ENCODE measurements around the gene CD40. TPM values are rescaled to one million over a fixed set of nuclear protein-coding genes. Genes with fewer than 3 reads are reported as not detected.

The CD40 gene
- total RNA-seq, 1 experiment from 2014 or later = 7.8 TPM

- H3K4me1 Mint-ChIP-seq = peaks cover 35 to 42% of the 10 kb centered on the region in 2 experiments
- H3K36me3 Mint-ChIP-seq (ENCODE audit: insufficient read depth in 1 of 3, low read depth in 3 of 3) = no peaks in the 10 kb centered on the region
- no peaks in the 10 kb centered on the region for H3K27me3 Mint-ChIP-seq (ENCODE audit: low read depth)
Measured at GRCh38 chr20:46084805-46085178, 33.3 kb upstream of the CD40 start.

More at GRCh38 chr20:46084805-46085178, 33.3 kb upstream of the CD40 start:
- no peak overlapping the region for H3K27ac ChIP-seq (ENCODE audit: insufficient read length, low read depth, low read length)
- no peak overlapping the region for H4K5ac ChIP-seq (ENCODE audit: insufficient read length, low read depth, low read length)
- no peak overlapping the region for H3K4me2 ChIP-seq (ENCODE audit: insufficient read depth, insufficient read length, low read length)
- no peak overlapping the region for H3K14ac ChIP-seq (ENCODE audit: insufficient read depth, low read length)
- H3K56ac ChIP-seq (ENCODE audit: insufficient read length, low read depth, low read length) = no peak overlapping the region
- no peak overlapping the region for H2BK120ac ChIP-seq (ENCODE audit: low read depth, low read length, poor library complexity, severe bottlenecking)
- TF ChIP-seq CTCF (conservative IDR thresholded peaks at IDR 0.05) = no peak
- peaks cover 12% of the 10 kb centered on the region for H3K79me1 ChIP-seq (ENCODE audit: insufficient read depth, low read depth, low read length, poor library complexity, severe bottlenecking)
- H2BK12ac ChIP-seq (ENCODE audit: insufficient read length, low read depth, low read length) = no peak overlapping the region
- no peaks in the 10 kb centered on the region for H4K20me1 ChIP-seq (ENCODE audit: control insufficient read depth, insufficient read depth, insufficient read length)
- H3K9ac ChIP-seq (ENCODE audit: extremely low read depth, insufficient read length, low read length) = no peak overlapping the region
- H3K4me3 Mint-ChIP-seq = no peak overlapping the region; a peak in 1 of 5 replicates
- no peaks in the 10 kb centered on the region for H3K27me3 ChIP-seq (ENCODE audit: insufficient read depth, low read length)
- no peak overlapping the region for H2AFZ ChIP-seq (ENCODE audit: low read length)
- H3K4ac ChIP-seq (ENCODE audit: low read depth, low read length) = no peak overlapping the region
- no peaks in the 10 kb centered on the region for H3K9me3 Mint-ChIP-seq
- H3K4me1 ChIP-seq (ENCODE audit: insufficient read depth, low read length) = peaks cover 2% of the 10 kb centered on the region; the same call in 1 of the 2 replicates
- H2AK5ac ChIP-seq (ENCODE audit: insufficient read length, low read length) = no peak overlapping the region
- no CpG with 5 or more reads among the region's 3 CpGs for WGBS (ENCODE audit: extremely low coverage, insufficient read length, low lambda C conversion rate)
- no peak overlapping the region for H3T11ph ChIP-seq (ENCODE audit: low read length)
- no peak for DNase-seq
- H3K18ac ChIP-seq (ENCODE audit: insufficient read length, low read depth, low read length) = no peak overlapping the region
- H3K79me2 ChIP-seq (ENCODE audit: insufficient read depth, low read length) = peaks cover 38% of the 10 kb centered on the region; the same call in 1 of the 2 replicates
- H3K9me3 ChIP-seq (ENCODE audit: control insufficient read depth, low read depth, low read length) = no peaks in the 10 kb centered on the region
- H2BK5ac ChIP-seq (ENCODE audit: insufficient read length, low read length) = no peak overlapping the region
- H2BK15ac ChIP-seq (ENCODE audit: low read depth, low read length) = no peak overlapping the region
- H3K23ac ChIP-seq (ENCODE audit: insufficient read length, low read depth, low read length) = no peak overlapping the region
- peaks cover 9% of the 10 kb centered on the region for H3K23me2 ChIP-seq (ENCODE audit: insufficient read length, low read depth, low read length, poor library complexity, severe bottlenecking)
- H4K91ac ChIP-seq (ENCODE audit: insufficient read length, low read depth, low read length) = no peak overlapping the region
- no peak overlapping the region for H4K8ac ChIP-seq (replicated peaks; ENCODE audit: insufficient read length, low read depth, low read length)
- no peak overlapping the region for H3K27ac Mint-ChIP-seq
- H2BK20ac ChIP-seq (ENCODE audit: low read depth, low read length, poor library complexity, severe bottlenecking) = no peak overlapping the region
